OCI-LY3 (cell line): ENCODE results near the gene RNF123.

Source experiments
- CTCF ChIP-seq: fragments of 200-600, 300-600 bp; sonication (generic); IDR thresholded peaks from 2 replicates; pipeline ENCODE4 v1.5.1; 2014; ENCODE audit warnings: antibody characterized with exemption, low read length, low read depth
- EZH2phosphoT487 ChIP-seq: fragments of 200-600 bp; shearing (Covaris generic); IDR thresholded peaks from 2 replicates; pipeline ENCODE4 v1.6.1; 2018; ENCODE audit warnings: antibody characterized with exemption, mixed run types, low read depth

GRCh38 chr3:49669352-49669751 is 20.0 kb upstream of the RNF123 start:
- TF ChIP-seq CTCF: no peak
- TF ChIP-seq EZH2phosphoT487: no peak
